ENCODE measurements around the gene RASSF10. TPM values are rescaled to one million over a fixed set of nuclear protein-coding genes. Genes with fewer than 3 reads are reported as not detected.
"Not testable (repeated sequence)": the region's sequence is repeated elsewhere in the genome, so short reads cannot be mapped to it uniquely, and the experiment has no call there.

The RASSF10 gene
- total RNA-seq, 1 experiment from 2014 or later, result not detected

DNA sequence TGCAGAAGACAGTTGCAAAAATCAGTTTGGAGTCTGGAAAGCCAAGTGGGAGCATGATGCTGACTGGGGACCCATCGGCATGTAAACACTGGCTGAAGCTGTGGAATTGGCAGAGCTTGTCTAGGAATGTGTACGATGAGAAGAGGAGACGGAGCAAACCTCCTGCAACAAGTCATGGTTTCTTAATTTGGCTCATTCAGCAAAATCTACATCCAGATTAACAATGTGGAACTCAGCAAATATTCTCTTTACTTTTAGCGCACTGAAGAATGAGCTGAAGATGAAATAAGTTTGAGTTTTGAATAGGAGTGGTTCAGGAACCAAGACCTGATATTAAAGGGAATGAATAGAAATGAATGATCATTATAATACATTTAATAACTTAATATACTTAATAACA is 26.6 kb downstream of the RASSF10 start:
- no peaks in the 10 kb centered on the region for H3K79me2 ChIP-seq (ENCODE audit: low read length)

DNA sequence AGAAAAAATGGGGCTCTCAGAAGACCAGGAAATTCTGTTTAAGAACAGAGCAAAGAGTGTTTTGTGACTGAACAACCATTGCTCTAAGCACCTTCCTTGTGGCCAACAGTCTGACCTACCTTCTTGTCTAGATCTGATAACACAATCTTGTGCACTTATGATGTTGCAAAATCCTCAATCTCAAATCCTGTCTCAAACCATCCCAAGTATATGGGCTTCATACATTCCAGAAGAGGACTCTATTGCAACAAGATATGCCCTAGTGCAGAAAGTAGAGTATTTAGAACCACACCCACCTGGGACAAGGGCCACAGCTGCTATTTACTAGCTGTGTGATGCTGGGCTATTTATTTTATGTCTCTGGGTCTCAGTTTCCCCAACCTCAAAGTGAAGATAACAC is 27.1 kb downstream of the RASSF10 start:
- H3K4me3 ChIP-seq (ENCODE audit: low read length), result no peak overlapping the region
- H3K4me1 ChIP-seq (ENCODE audit: low read length), result no peaks in the 10 kb centered on the region
- H3K9ac ChIP-seq (ENCODE audit: low read length), result no peak overlapping the region
- no peaks in the 10 kb centered on the region for H3K27me3 ChIP-seq (ENCODE audit: low read length)
- H3K36me3 ChIP-seq (ENCODE audit: insufficient read depth, low read length), result no peaks in the 10 kb centered on the region
- no peaks in the 10 kb centered on the region for H3K9me3 ChIP-seq (ENCODE audit: low read length)
- H3K9me2 ChIP-seq (replicated peaks; ENCODE audit: insufficient read depth, low read length), result no peaks in the 10 kb centered on the region
- no peaks in the 10 kb centered on the region for H4K20me1 ChIP-seq (ENCODE audit: insufficient read depth, low read depth, low read length)
- H3K4me2 ChIP-seq (ENCODE audit: low read depth, low read length, poor library complexity, severe bottlenecking), result no peak overlapping the region
- no peak for DNase-seq
- H3K79me2 ChIP-seq (ENCODE audit: low read length), result no peaks in the 10 kb centered on the region
- no peak overlapping the region for H3K27ac ChIP-seq (ENCODE audit: low read length)
- H2AFZ ChIP-seq (ENCODE audit: low read length), result no peak overlapping the region

More for the DNA sequence above, 26.6 kb downstream of the RASSF10 start:
- Histone ChIP-seq H3K9me2 (replicated peaks; ENCODE audit: insufficient read depth, low read length) (no peaks in the 10 kb centered on the region), H3K9ac (ENCODE audit: low read length) (no peak overlapping the region), H3K4me1 (ENCODE audit: low read length) (no peaks in the 10 kb centered on the region), H3K27me3 (ENCODE audit: low read length) (no peaks in the 10 kb centered on the region), H2AFZ (ENCODE audit: low read length) (no peak overlapping the region), H3K4me2 (ENCODE audit: low read depth, low read length, poor library complexity, severe bottlenecking) (no peak overlapping the region), H3K27ac (ENCODE audit: low read length) (no peak overlapping the region), H3K36me3 (ENCODE audit: insufficient read depth, low read length) (no peaks in the 10 kb centered on the region), H3K4me3 (ENCODE audit: low read length) (no peak overlapping the region), H4K20me1 (ENCODE audit: insufficient read depth, low read depth, low read length) (no peaks in the 10 kb centered on the region), H3K9me3 (ENCODE audit: low read length) (no peaks in the 10 kb centered on the region)
- no peak for DNase-seq

GRCh38 chr11:13038366-13038765 is 29.2 kb downstream of the RASSF10 start:
- H3K79me2 ChIP-seq (ENCODE audit: low read length), result no peaks in the 10 kb centered on the region
- no peaks in the 10 kb centered on the region for H3K36me3 ChIP-seq (ENCODE audit: insufficient read depth, low read length)
- H3K9me2 ChIP-seq (replicated peaks; ENCODE audit: insufficient read depth, low read length), result no peaks in the 10 kb centered on the region
- H3K27ac ChIP-seq (ENCODE audit: low read length), result no peak overlapping the region
- no peaks in the 10 kb centered on the region for H4K20me1 ChIP-seq (ENCODE audit: insufficient read depth, low read depth, low read length)
- no peaks in the 10 kb centered on the region for H3K9me3 ChIP-seq (ENCODE audit: low read length)
- H3K9ac ChIP-seq (ENCODE audit: low read length), result no peak overlapping the region
- no peaks in the 10 kb centered on the region for H3K4me1 ChIP-seq (ENCODE audit: low read length)
- H3K27me3 ChIP-seq (ENCODE audit: low read length), result no peaks in the 10 kb centered on the region
- H3K4me3 ChIP-seq (ENCODE audit: low read length), result no peak overlapping the region
- no peak overlapping the region for H2AFZ ChIP-seq (ENCODE audit: low read length)
- no peak overlapping the region for H3K4me2 ChIP-seq (ENCODE audit: low read depth, low read length, poor library complexity, severe bottlenecking)
- no peak for DNase-seq

- no peak for DNase-seq
- no peaks in the 10 kb centered on the region for H3K4me1 ChIP-seq (ENCODE audit: low read length)
- H3K79me2 ChIP-seq (ENCODE audit: low read length), result no peaks in the 10 kb centered on the region
- no peaks in the 10 kb centered on the region for H3K27me3 ChIP-seq (ENCODE audit: low read length)
- no peak overlapping the region for H3K27ac ChIP-seq (ENCODE audit: low read length)
- no peak overlapping the region for H3K4me2 ChIP-seq (ENCODE audit: low read depth, low read length, poor library complexity, severe bottlenecking)
- H4K20me1 ChIP-seq (ENCODE audit: insufficient read depth, low read depth, low read length), result no peaks in the 10 kb centered on the region
- H3K36me3 ChIP-seq (ENCODE audit: insufficient read depth, low read length), result no peaks in the 10 kb centered on the region
- no peak overlapping the region for H3K4me3 ChIP-seq (ENCODE audit: low read length)
- H3K9me3 ChIP-seq (ENCODE audit: low read length), result no peaks in the 10 kb centered on the region
- no peaks in the 10 kb centered on the region for H3K9me2 ChIP-seq (replicated peaks; ENCODE audit: insufficient read depth, low read length)
- H3K9ac ChIP-seq (ENCODE audit: low read length), result no peak overlapping the region
- H2AFZ ChIP-seq (ENCODE audit: low read length), result no peak overlapping the region
Measured at GRCh38 chr11:13039126-13039525, 30.0 kb downstream of the RASSF10 start.

DNA sequence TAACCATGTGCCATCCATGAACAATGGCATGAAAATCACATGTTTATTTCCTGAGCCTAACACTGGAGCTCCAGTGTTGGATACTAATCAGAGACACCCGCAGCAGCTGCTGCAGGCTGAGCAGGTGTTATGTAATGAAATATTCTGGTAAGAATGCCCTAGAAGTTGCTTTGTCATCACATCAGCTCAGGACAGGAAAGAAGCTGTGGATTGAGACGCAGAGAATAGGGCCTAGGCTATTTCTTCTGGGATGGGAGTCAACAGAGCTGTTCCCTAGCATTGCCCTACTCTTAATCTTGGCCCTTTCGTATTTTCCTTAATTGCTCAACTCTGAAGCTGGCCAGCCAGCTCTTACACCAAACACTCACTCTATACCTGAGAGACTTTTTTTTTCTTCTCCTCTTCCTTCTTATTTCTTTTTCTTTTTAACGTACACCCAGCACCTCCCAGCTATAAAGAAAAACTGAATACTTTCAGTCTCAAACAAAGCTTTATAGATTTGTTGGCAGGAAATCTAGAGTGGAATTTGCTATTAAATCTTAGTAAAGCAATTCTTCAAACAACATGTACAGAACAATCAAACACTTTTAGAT is 31.9 kb downstream of the RASSF10 start:
- Histone ChIP-seq H3K79me2 (ENCODE audit: low read length) (no peaks in the 10 kb centered on the region), H3K27me3 (ENCODE audit: low read length) (no peaks in the 10 kb centered on the region), H3K4me3 (ENCODE audit: low read length) (no peak overlapping the region), H3K9me3 (ENCODE audit: low read length) (no peaks in the 10 kb centered on the region), H3K9me2 (replicated peaks; ENCODE audit: insufficient read depth, low read length) (no peaks in the 10 kb centered on the region), H4K20me1 (ENCODE audit: insufficient read depth, low read depth, low read length) (no peaks in the 10 kb centered on the region), H3K4me1 (ENCODE audit: low read length) (no peaks in the 10 kb centered on the region), H3K9ac (ENCODE audit: low read length) (no peak overlapping the region), H3K4me2 (ENCODE audit: low read depth, low read length, poor library complexity, severe bottlenecking) (no peak overlapping the region), H3K27ac (ENCODE audit: low read length) (no peak overlapping the region), H2AFZ (ENCODE audit: low read length) (no peak overlapping the region), H3K36me3 (ENCODE audit: insufficient read depth, low read length) (no peaks in the 10 kb centered on the region)
- DNase-seq, result no peak

DNA sequence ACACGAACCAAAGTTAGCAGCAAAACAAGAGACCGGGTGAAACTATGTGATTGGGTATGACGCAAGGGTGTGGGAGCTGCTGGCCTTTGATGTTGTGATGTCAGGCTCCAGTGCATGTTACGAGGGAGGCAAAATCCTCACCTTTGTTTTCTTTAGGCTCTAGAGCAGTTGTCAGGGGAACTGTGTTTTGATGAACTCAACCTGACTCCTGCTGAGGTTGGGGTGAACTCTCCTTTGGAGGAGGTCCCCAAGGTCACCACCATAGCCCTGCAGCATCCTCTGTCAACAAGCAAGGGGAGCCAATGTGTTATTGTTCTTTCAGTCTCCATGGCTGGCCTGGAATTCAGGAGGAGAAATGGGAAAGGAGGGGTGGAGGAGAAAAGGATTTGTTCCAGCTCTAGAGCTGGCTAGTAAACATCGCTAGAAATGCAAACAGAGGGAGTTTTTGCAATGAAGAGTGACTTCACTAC is 33.8 kb downstream of the RASSF10 start:
- Histone ChIP-seq H3K27me3 (ENCODE audit: low read length) (no peaks in the 10 kb centered on the region), H3K27ac (ENCODE audit: low read length) (no peak overlapping the region), H3K36me3 (ENCODE audit: insufficient read depth, low read length) (no peaks in the 10 kb centered on the region), H3K9me3 (ENCODE audit: low read length) (no peaks in the 10 kb centered on the region), H2AFZ (ENCODE audit: low read length) (no peak overlapping the region), H3K9ac (ENCODE audit: low read length) (no peak overlapping the region), H3K79me2 (ENCODE audit: low read length) (no peaks in the 10 kb centered on the region), H4K20me1 (ENCODE audit: insufficient read depth, low read depth, low read length) (no peaks in the 10 kb centered on the region), H3K4me2 (ENCODE audit: low read depth, low read length, poor library complexity, severe bottlenecking) (no peak overlapping the region), H3K4me3 (ENCODE audit: low read length) (no peak overlapping the region), H3K4me1 (ENCODE audit: low read length) (no peaks in the 10 kb centered on the region), H3K9me2 (replicated peaks; ENCODE audit: insufficient read depth, low read length) (no peaks in the 10 kb centered on the region)
- DNase-seq, result no peak

DNA sequence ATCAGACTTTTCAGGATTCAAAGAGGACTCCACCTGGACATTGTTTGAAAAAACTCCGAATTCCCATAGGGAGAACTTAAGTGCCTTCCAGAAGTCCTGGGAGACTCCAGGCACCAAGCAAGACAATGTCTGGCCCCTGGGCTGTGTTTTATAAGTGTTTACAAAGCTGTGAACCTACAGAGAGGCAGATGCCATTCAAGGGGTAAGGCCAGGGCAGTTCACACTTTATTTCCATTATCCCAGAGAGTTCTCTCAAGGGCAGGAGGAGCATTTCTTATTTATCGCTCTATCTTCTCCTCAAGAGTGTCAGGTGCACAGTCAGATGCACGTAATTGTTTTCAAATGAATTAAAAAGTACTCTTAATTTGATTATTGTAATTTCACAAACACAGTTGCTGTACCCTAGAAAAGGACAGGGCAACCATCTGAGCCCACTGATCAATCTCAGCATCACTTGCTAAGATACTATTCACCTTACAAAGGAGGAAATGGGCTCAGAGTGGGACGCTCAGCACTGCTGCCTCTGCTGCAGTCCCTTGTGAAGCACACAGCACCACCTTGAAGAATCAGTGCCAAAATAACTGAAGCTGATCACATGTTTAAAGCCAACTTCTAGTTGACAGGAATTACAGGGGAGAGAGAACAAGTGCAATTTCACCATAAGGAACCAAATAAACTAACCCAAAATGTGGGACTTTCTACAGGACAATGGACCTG is 35.0 kb downstream of the RASSF10 start:
- Histone ChIP-seq H3K36me3 (ENCODE audit: insufficient read depth, low read length) (no peaks in the 10 kb centered on the region), H3K9ac (ENCODE audit: low read length) (no peak overlapping the region), H3K4me2 (ENCODE audit: low read depth, low read length, poor library complexity, severe bottlenecking) (no peak overlapping the region), H3K9me3 (ENCODE audit: low read length) (no peaks in the 10 kb centered on the region), H3K27me3 (ENCODE audit: low read length) (no peaks in the 10 kb centered on the region), H3K4me1 (ENCODE audit: low read length) (no peaks in the 10 kb centered on the region), H3K4me3 (ENCODE audit: low read length) (no peak overlapping the region), H4K20me1 (ENCODE audit: insufficient read depth, low read depth, low read length) (no peaks in the 10 kb centered on the region), H3K27ac (ENCODE audit: low read length) (no peak overlapping the region), H2AFZ (ENCODE audit: low read length) (no peak overlapping the region), H3K79me2 (ENCODE audit: low read length) (no peaks in the 10 kb centered on the region), H3K9me2 (replicated peaks; ENCODE audit: insufficient read depth, low read length) (no peaks in the 10 kb centered on the region)
- DNase-seq, result no peak

- not testable (repeated sequence) for H4K20me1 ChIP-seq (ENCODE audit: insufficient read depth, low read depth, low read length)
Measured at GRCh38 chr11:13045089-13045488, 36.0 kb downstream of the RASSF10 start.

More at GRCh38 chr11:13045089-13045488, 36.0 kb downstream of the RASSF10 start:
- not testable (repeated sequence) for H3K9ac ChIP-seq (ENCODE audit: low read length); H3K4me1 ChIP-seq (ENCODE audit: low read length); H3K9me2 ChIP-seq (replicated peaks; ENCODE audit: insufficient read depth, low read length); H3K4me3 ChIP-seq (ENCODE audit: low read length); H3K79me2 ChIP-seq (ENCODE audit: low read length); H2AFZ ChIP-seq (ENCODE audit: low read length); H3K9me3 ChIP-seq (ENCODE audit: low read length); H3K36me3 ChIP-seq (ENCODE audit: insufficient read depth, low read length); H3K27ac ChIP-seq (ENCODE audit: low read length); H3K4me2 ChIP-seq (ENCODE audit: low read depth, low read length, poor library complexity, severe bottlenecking); DNase-seq; H3K27me3 ChIP-seq (ENCODE audit: low read length)
